T-helper 17 cell (primary cell): ENCODE results near the gene NBPF1. TPM values are rescaled to one million over a fixed set of nuclear protein-coding genes. Genes with fewer than 3 reads are reported as not detected.

ENCODE experiments used
- total RNA-seq, 4 donors: library from RNA in 2 of 4; stranded (reverse) in 2 of 4; gene quantifications; one replicate each; pipeline ENCODE4 v1.2.3 and lab custom pipeline; 2022 to 2026

The NBPF1 gene
- total RNA-seq, 2 donors from 2014 or later, result 9.7 to 17.6 TPM

Other genes starting within 250 kb of the NBPF1 start
- 100 to 1,000 TPM; 123 to 133 TPM for gene SZRD1, start 246.3 kb downstream of the NBPF1 start, total RNA-seq
- gene SPATA21, start 176.1 kb downstream of the NBPF1 start, total RNA-seq, result not detected
- gene NECAP2, start 172.8 kb downstream of the NBPF1 start, total RNA-seq, result 100 to 1,000 TPM; 107 to 108 TPM
- 1,000 to 10,000 TPM; 3,182 to 3,922 TPM for gene RNU1-1, start 99.3 kb downstream of the NBPF1 start, total RNA-seq
- 1,000 to 10,000 TPM; 3,182 to 3,922 TPM for gene RNU1-3, start 53.4 kb upstream of the NBPF1 start, total RNA-seq
- gene RNU1-4, start 127.0 kb upstream of the NBPF1 start, total RNA-seq, result 1,000 to 10,000 TPM; 3,182 to 3,922 TPM